HepG2 (cell line): ENCODE data around the gene NCOA7. TPM values are rescaled to one million over a fixed set of nuclear protein-coding genes. Genes with fewer than 3 reads are reported as not detected.

Source experiments
- CENPT ChIP-seq: sonication (generic); formaldehyde crosslinking; IDR thresholded peaks from 2 replicates; pipeline ENCODE4 v1.8.0; 2022; ENCODE audit warnings: low read depth, mild to moderate bottlenecking, moderate library complexity, missing genetic modification reagents
- EP300 ChIP-seq, 3 experiments: sonication (generic) in 1 of 3; formaldehyde crosslinking in 1 of 3; IDR thresholded peaks; 2 replicates each; pipeline versions ENCODE4 v1.5.1 to v1.6.1; 2011 to 2020; ENCODE audit warnings: low read depth in 2 of 3, low read length in 2 of 3, borderline replicate concordance in 1 of 3, improper control_type of control experiment in 1 of 3, mild to moderate bottlenecking in 1 of 3, missing genetic modification reagents in 1 of 3, moderate library complexity in 1 of 3
- FLYWCH1 ChIP-seq: sonication (generic); formaldehyde crosslinking; IDR thresholded peaks from 2 replicates; pipeline ENCODE4 v1.8.1; 2023; ENCODE audit warnings: mild to moderate bottlenecking, missing genetic modification reagents
- IRF2 ChIP-seq: IDR thresholded peaks from 2 replicates; pipeline ENCODE4 v1.6.1; 2018; ENCODE audit warnings: missing genetic modification reagents, missing compliant biosample characterization
- MED13 ChIP-seq: sonication (generic); formaldehyde crosslinking; IDR thresholded peaks from 2 replicates; pipeline ENCODE4 v1.5.0; 2020; ENCODE audit warnings: missing genetic modification reagents
- NFKBIZ ChIP-seq: IDR thresholded peaks from 2 replicates; pipeline ENCODE4 v1.6.1; 2018; ENCODE audit warnings: missing genetic modification reagents, missing compliant biosample characterization
- NFRKB ChIP-seq: fragments of 450-650 bp; IDR thresholded peaks from 2 replicates; pipeline ENCODE4 v1.6.1; 2017
- PCBP2 ChIP-seq: fragments of 200-400 bp; formaldehyde crosslinking; optimal IDR thresholded peaks from 2 replicates; pipeline ENCODE3; 2018; ENCODE audit warnings: low read length, low read depth; ENCODE audit not compliant: poor library complexity, severe bottlenecking
- PHB2 ChIP-seq: fragments of 450-650 bp; IDR thresholded peaks from 2 replicates; pipeline ENCODE4 v1.6.1; 2018; ENCODE audit not compliant: partially characterized antibody
- RAD51 ChIP-seq: fragments of 450-650 bp; IDR thresholded peaks from 2 replicates; pipeline ENCODE4 v1.6.1; 2016; ENCODE audit warnings: borderline replicate concordance
- SYNCRIP ChIP-seq: fragments of 200-400 bp; formaldehyde crosslinking; IDR thresholded peaks from 2 replicates; pipeline ENCODE4 v1.6.1; 2018; ENCODE audit warnings: mild to moderate bottlenecking, low read depth, low read length; ENCODE audit not compliant: insufficient read depth
- TBX2 ChIP-seq: sonication (generic); formaldehyde crosslinking; IDR thresholded peaks from 2 replicates; pipeline ENCODE4 v1.5.0; 2020; ENCODE audit warnings: missing genetic modification reagents, mild to moderate bottlenecking, borderline replicate concordance
- ZNF549 ChIP-seq: sonication (generic); formaldehyde crosslinking; IDR thresholded peaks from 2 replicates; pipeline ENCODE4 v1.5.0; 2020; ENCODE audit warnings: missing genetic modification reagents
- ZNF589 ChIP-seq: sonication (generic); formaldehyde crosslinking; conservative IDR thresholded peaks from 2 replicates; pipeline ENCODE4 v1.8.0; 2022; ENCODE audit warnings: mild to moderate bottlenecking, moderate library complexity, missing genetic modification reagents
- ZNF614 ChIP-seq: IDR thresholded peaks from 2 replicates; pipeline ENCODE4 v1.6.1; 2018; ENCODE audit warnings: missing biosample characterization, missing genetic modification reagents, inconsistent platforms, borderline replicate concordance
- ZNF678 ChIP-seq: sonication (generic); formaldehyde crosslinking; IDR thresholded peaks from 2 replicates; pipeline ENCODE4 v1.4.0; 2020; ENCODE audit warnings: mild to moderate bottlenecking, missing genetic modification reagents
- polyA plus RNA-seq, 8 experiments: library from polyadenylated mRNA; depleted of rRNA in 3 of 8; stranded (reverse) in 7 of 8; unstranded in 1 of 8; fragments of >200 nt; fragmentation: Illumina TruSeq in 4 of 8; extraction: Trizol in 4 of 8; gene quantifications; 2 replicates each; pipeline versions ENCODE4 v1.2.1 to v1.2.3, GENCODE V29; 2011 to 2016; ENCODE audit warnings: low read depth in 4 of 8, missing spikeins in 1 of 8, mixed read lengths in 1 of 8; ENCODE audit not compliant: insufficient read depth in 1 of 8
- total RNA-seq, 5 experiments: library from RNA; depleted of rRNA; stranded (reverse); fragments of >200 nt; fragmentation: Illumina TruSeq; extraction: Trizol; gene quantifications; 2 replicates each; pipeline ENCODE4 v1.2.3, GENCODE V29; 2016; ENCODE audit warnings: low read depth in 1 of 5
- TF ChIP-seq, protein P1 (sequence below): sonication (generic); formaldehyde crosslinking; IDR thresholded peaks from 2 replicates; pipeline ENCODE4 v1.4.0; 2020; ENCODE audit warnings: missing genetic modification reagents, borderline replicate concordance
- TF ChIP-seq, protein P2 (sequence below): sonication (generic); formaldehyde crosslinking; IDR thresholded peaks from 2 replicates; pipeline ENCODE4 v1.4.0; 2020; ENCODE audit warnings: missing genetic modification reagents
- TF ChIP-seq, protein P3 (sequence below): sonication (generic); formaldehyde crosslinking; IDR thresholded peaks from 2 replicates; pipeline ENCODE4 v1.4.0; 2020; ENCODE audit warnings: missing genetic modification reagents, mild to moderate bottlenecking, borderline replicate concordance
- TF ChIP-seq, protein P4 (sequence below): conservative IDR thresholded peaks from 2 replicates; pipeline ENCODE4 v1.6.1; 2018; ENCODE audit warnings: missing genetic modification reagents
- TF ChIP-seq, protein P5 (sequence below): sonication (generic); formaldehyde crosslinking; IDR thresholded peaks from 2 replicates; pipeline ENCODE4 v1.4.0; 2020; ENCODE audit warnings: mild to moderate bottlenecking, missing genetic modification reagents

NCOA7 gene
- total and polyA plus RNA-seq, 2 of the 13 experiments (the other 11 are each of a cell fraction or from before 2014, with no cell fraction given), result 13.6 to 20.8 TPM

DNA sequence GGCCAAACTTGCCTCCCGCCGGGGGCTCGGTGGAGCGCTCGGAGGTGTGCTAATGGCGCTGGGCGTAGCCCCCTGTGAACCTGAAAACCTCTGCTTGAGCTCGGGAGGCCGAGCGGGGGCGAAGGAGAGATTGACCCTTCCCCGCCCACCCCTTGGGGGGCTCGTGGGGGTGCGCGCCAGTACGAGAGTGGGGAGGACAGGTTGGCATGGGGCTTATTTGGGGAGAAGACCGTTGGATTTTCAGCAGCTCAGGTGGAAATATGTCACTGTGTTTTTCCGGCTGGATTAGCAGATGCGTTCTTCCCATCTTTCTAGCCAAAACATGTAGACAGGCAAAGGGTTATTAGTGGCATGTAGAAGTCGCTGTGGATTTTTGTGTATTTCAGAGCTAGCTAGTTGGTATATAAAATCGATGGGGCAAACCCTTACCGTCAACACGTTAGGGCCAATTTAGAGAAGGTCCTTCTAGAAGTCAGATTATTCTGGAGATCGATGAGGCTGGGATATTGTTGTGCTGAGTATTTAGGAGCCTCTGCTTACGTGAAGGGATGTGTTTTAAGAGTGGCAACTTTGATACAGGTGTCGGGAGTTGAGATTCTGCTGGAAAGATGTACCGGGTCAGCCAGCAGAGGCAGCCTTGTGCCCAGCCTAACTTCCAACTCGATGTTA lies 525 bp downstream of the NCOA7 start (continued):
- no peak for TF ChIP-seq ZNF678
- TF ChIP-seq, protein P1, sequence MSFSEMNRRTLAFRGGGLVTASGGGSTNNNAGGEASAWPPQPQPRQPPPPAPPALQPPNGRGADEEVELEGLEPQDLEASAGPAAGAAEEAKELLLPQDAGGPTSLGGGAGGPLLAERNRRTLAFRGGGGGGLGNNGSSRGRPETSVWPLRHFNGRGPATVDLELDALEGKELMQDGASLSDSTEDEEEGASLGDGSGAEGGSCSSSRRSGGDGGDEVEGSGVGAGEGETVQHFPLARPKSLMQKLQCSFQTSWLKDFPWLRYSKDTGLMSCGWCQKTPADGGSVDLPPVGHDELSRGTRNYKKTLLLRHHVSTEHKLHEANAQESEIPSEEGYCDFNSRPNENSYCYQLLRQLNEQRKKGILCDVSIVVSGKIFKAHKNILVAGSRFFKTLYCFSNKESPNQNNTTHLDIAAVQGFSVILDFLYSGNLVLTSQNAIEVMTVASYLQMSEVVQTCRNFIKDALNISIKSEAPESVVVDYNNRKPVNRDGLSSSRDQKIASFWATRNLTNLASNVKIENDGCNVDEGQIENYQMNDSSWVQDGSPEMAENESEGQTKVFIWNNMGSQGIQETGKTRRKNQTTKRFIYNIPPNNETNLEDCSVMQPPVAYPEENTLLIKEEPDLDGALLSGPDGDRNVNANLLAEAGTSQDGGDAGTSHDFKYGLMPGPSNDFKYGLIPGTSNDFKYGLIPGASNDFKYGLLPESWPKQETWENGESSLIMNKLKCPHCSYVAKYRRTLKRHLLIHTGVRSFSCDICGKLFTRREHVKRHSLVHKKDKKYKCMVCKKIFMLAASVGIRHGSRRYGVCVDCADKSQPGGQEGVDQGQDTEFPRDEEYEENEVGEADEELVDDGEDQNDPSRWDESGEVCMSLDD (CRISPR knock-in tag), result no peak
- no peak for TF ChIP-seq ZNF549 (CRISPR knock-in tag)
- no peak for TF ChIP-seq NFKBIZ (CRISPR knock-in tag)
- no peak for TF ChIP-seq MED13 (CRISPR knock-in tag)
- TF ChIP-seq CENPT, result no peak
- TF ChIP-seq EP300 (IDR thresholded peaks at IDR 0.05; ENCODE audit: low read depth in 2 of 2, low read length in 2 of 2), result 0 out of 4 replicates have a peak, but pooled peaks of 1 of the 2 experiments have one; percentile 14
- TF ChIP-seq EP300 (CRISPR knock-in tag; IDR thresholded peaks at IDR 0.05; ENCODE audit: borderline replicate concordance), result no peak
- TF ChIP-seq, protein P2, sequence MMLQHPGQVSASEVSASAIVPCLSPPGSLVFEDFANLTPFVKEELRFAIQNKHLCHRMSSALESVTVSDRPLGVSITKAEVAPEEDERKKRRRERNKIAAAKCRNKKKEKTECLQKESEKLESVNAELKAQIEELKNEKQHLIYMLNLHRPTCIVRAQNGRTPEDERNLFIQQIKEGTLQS (CRISPR knock-in tag), result no peak
- TF ChIP-seq FLYWCH1, result no peak
- TF ChIP-seq PCBP2, result no peak
- TF ChIP-seq TBX2 (CRISPR knock-in tag), result no peak
- TF ChIP-seq, protein P3, sequence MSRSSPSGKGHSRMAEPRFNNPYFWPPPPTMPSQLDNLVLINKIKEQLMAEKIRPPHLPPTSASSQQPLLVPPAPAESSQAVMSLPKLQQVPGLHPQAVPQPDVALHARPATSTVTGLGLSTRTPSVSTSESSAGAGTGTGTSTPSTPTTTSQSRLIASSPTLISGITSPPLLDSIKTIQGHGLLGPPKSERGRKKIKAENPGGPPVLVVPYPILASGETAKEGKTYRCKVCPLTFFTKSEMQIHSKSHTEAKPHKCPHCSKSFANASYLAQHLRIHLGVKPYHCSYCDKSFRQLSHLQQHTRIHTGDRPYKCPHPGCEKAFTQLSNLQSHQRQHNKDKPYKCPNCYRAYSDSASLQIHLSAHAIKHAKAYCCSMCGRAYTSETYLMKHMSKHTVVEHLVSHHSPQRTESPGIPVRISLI (CRISPR knock-in tag), result no peak
- TF ChIP-seq ZNF614, result no peak; the same call in 1 of the 2 replicates
- no peak for TF ChIP-seq SYNCRIP
- TF ChIP-seq, protein P4, sequence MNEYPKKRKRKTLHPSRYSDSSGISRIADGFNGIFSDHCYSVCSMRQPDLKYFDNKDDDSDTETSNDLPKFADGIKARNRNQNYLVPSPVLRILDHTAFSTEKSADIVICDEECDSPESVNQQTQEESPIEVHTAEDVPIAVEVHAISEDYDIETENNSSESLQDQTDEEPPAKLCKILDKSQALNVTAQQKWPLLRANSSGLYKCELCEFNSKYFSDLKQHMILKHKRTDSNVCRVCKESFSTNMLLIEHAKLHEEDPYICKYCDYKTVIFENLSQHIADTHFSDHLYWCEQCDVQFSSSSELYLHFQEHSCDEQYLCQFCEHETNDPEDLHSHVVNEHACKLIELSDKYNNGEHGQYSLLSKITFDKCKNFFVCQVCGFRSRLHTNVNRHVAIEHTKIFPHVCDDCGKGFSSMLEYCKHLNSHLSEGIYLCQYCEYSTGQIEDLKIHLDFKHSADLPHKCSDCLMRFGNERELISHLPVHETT (CRISPR knock-in tag), result no peak
- TF ChIP-seq, protein P5, sequence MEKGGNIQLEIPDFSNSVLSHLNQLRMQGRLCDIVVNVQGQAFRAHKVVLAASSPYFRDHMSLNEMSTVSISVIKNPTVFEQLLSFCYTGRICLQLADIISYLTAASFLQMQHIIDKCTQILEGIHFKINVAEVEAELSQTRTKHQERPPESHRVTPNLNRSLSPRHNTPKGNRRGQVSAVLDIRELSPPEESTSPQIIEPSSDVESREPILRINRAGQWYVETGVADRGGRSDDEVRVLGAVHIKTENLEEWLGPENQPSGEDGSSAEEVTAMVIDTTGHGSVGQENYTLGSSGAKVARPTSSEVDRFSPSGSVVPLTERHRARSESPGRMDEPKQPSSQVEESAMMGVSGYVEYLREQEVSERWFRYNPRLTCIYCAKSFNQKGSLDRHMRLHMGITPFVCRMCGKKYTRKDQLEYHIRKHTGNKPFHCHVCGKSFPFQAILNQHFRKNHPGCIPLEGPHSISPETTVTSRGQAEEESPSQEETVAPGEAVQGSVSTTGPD (CRISPR knock-in tag), result no peak
- TF ChIP-seq ZNF589 (CRISPR knock-in tag), result no peak
- no peak for TF ChIP-seq RAD51
- TF ChIP-seq PHB2, result no peak
- 0 out of 2 replicates have a peak, but pooled peaks have one; percentile 10 for TF ChIP-seq IRF2 (CRISPR knock-in tag)
- TF ChIP-seq NFRKB, result no peak
